H1 (cell line): ENCODE results near the gene PRPS1. TPM values are rescaled to one million over a fixed set of nuclear protein-coding genes. Genes with fewer than 3 reads are reported as not detected.

Experiments
- CTCF ChIA-PET: fragments of 300-600 bp; sonication (Branson Sonifier 250); formaldehyde crosslinking; loops from one replicate; lab custom pipeline; 2021; ENCODE audit not compliant: partially characterized antibody; lab: Charles Lee
- POLR2A ChIA-PET: fragments of 300-600 bp; sonication (Branson Sonifier 250); formaldehyde crosslinking; loops from one replicate; lab custom pipeline; 2021; ENCODE audit warnings: inconsistent platforms; ENCODE audit not compliant: partially characterized antibody; lab: Charles Lee
- DNase-seq, 2 experiments: peaks; one replicate each; pipeline versions ENCODE4 v3.0.0 to v3.0.0-alpha.2; 2010 to 2022; ENCODE audit warnings: low spot score in 2 of 2, low read depth in 1 of 2, mixed read lengths in 1 of 2
- FAIRE-seq: peaks from 2 replicates; lab custom pipeline; 2011; peaks lifted over from hg19 to GRCh38; lab: Jason Lieb, UNC
- H2AFZ ChIP-seq: 2 replicates; pipeline ENCODE4 v1.8.1; 2012; ENCODE audit warnings: low read length, inconsistent platforms
- H2AK5ac ChIP-seq: 2 replicates; pipeline ENCODE4 v1.6.1; 2013; ENCODE audit warnings: low read depth, low read length
- H2BK120ac ChIP-seq: replicated peaks from 2 replicates; pipeline ENCODE3; 2013; ENCODE audit warnings: low read depth, low read length, inconsistent platforms
- H2BK12ac ChIP-seq: 2 replicates; pipeline ENCODE4 v1.6.1; 2013; ENCODE audit warnings: low read depth, low read length
- H2BK15ac ChIP-seq: 2 replicates; pipeline ENCODE4 v1.6.1; 2013; ENCODE audit warnings: low read length
- H2BK20ac ChIP-seq: 2 replicates; pipeline ENCODE4 v1.6.1; 2013; ENCODE audit warnings: low read length
- H2BK5ac ChIP-seq: 2 replicates; pipeline ENCODE4 v1.6.1; 2013; ENCODE audit warnings: low read depth, low read length
- H3K14ac ChIP-seq: 2 replicates; pipeline ENCODE4 v1.6.1; 2013; ENCODE audit warnings: inconsistent platforms; ENCODE audit not compliant: insufficient read length
- H3K18ac ChIP-seq: 2 replicates; pipeline ENCODE4 v1.6.1; 2013; ENCODE audit warnings: low read length; ENCODE audit errors: extremely low read depth
- H3K23ac ChIP-seq: 2 replicates; pipeline ENCODE4 v1.6.1; 2013; ENCODE audit warnings: inconsistent platforms; ENCODE audit not compliant: insufficient read length
- H3K23me2 ChIP-seq: 2 replicates; pipeline ENCODE4 v1.6.1; 2013; ENCODE audit warnings: low read depth, low read length
- H3K27ac ChIP-seq: 2 replicates; pipeline ENCODE4 v1.6.1; 2011; ENCODE audit warnings: low read depth, low read length, inconsistent platforms
- H3K27me3 ChIP-seq, 4 experiments: replicated peaks in 1 of 4; 1 replicate in 1 of 4; 2 replicates in 3 of 4; pipeline versions ENCODE4 v1.6.1 to v1.8.1; 2011 to 2013; ENCODE audit warnings: low read length in 3 of 4, mild to moderate bottlenecking in 3 of 4, inconsistent platforms in 2 of 4, mixed read lengths in 2 of 4, moderate library complexity in 1 of 4; ENCODE audit not compliant: control insufficient read depth in 3 of 4, insufficient read depth in 3 of 4; ENCODE audit errors: extremely low read depth in 1 of 4
- H3K36me3 ChIP-seq, 4 experiments: 2 replicates each; pipeline versions ENCODE4 v1.6.1 to v1.8.1; 2011 to 2013; ENCODE audit warnings: mild to moderate bottlenecking in 4 of 4, low read length in 3 of 4, moderate library complexity in 2 of 4, control low read depth in 1 of 4, inconsistent platforms in 1 of 4; ENCODE audit not compliant: insufficient read depth in 4 of 4, control insufficient read depth in 2 of 4
- H3K4ac ChIP-seq: replicated peaks from 2 replicates; pipeline ENCODE3; 2013; ENCODE audit warnings: low read length, low read depth, mixed read lengths, inconsistent platforms; ENCODE audit not compliant: insufficient read length
- H3K4me1 ChIP-seq, 4 experiments: replicated peaks in 1 of 4; 1 replicate in 1 of 4; 2 replicates in 3 of 4; pipeline versions ENCODE4 v1.6.1 to v1.8.1; 2011 to 2013; ENCODE audit warnings: low read length in 3 of 4, inconsistent platforms in 2 of 4, mixed read lengths in 1 of 4; ENCODE audit not compliant: insufficient read depth in 4 of 4, control insufficient read depth in 3 of 4
- H3K4me2 ChIP-seq, 2 experiments: 2 replicates each; pipeline versions ENCODE4 v1.6.1 to v1.8.1; 2011 to 2013; ENCODE audit warnings: low read depth in 2 of 2, low read length in 2 of 2, control low read depth in 1 of 2, inconsistent platforms in 1 of 2, mild to moderate bottlenecking in 1 of 2; ENCODE audit not compliant: insufficient read depth in 1 of 2
- H3K4me3 ChIP-seq, 4 experiments: fragments of 200-600, 300-600 bp in 1 of 4; sonication (generic), shearing (Covaris generic), sonication (Bioruptor Twin) in 1 of 4; 2 replicates each; pipeline versions ENCODE4 v1.5.1 to v1.8.1; 2011 to 2016; ENCODE audit warnings: low read length in 4 of 4, low read depth in 3 of 4, control low read depth in 2 of 4, inconsistent platforms in 2 of 4, mild to moderate bottlenecking in 2 of 4, mixed read lengths in 1 of 4, moderate library complexity in 1 of 4; ENCODE audit not compliant: insufficient read depth in 2 of 4; ENCODE audit errors: extremely low read depth in 1 of 4
- H3K56ac ChIP-seq: replicated peaks from 2 replicates; pipeline ENCODE3; 2013; ENCODE audit warnings: low read depth, mild to moderate bottlenecking, mixed read lengths, low read length, inconsistent platforms; ENCODE audit not compliant: insufficient read length
- H3K79me1 ChIP-seq: 2 replicates; pipeline ENCODE4 v1.6.1; 2013; ENCODE audit warnings: low read depth, low read length, control low read depth
- H3K79me2 ChIP-seq, 2 experiments: 2 replicates each; pipeline versions ENCODE4 v1.6.1 to v1.8.1; 2012 to 2013; ENCODE audit warnings: low read length in 2 of 2, mild to moderate bottlenecking in 2 of 2, inconsistent platforms in 1 of 2; ENCODE audit not compliant: insufficient read depth in 2 of 2, control insufficient read depth in 1 of 2
- H3K9ac ChIP-seq, 4 experiments: replicated peaks in 1 of 4; 1 replicate in 1 of 4; 2 replicates in 3 of 4; pipeline versions ENCODE4 v1.6.1 to v1.8.1; 2011 to 2013; ENCODE audit warnings: low read depth in 3 of 4, low read length in 3 of 4, control low read depth in 2 of 4, mild to moderate bottlenecking in 2 of 4, moderate library complexity in 2 of 4, inconsistent platforms in 1 of 4; ENCODE audit errors: extremely low read depth in 1 of 4
- H3K9me3 ChIP-seq, 2 experiments: 2 replicates each; pipeline versions ENCODE4 v1.6.1 to v1.8.1; 2012 to 2013; ENCODE audit warnings: mild to moderate bottlenecking in 2 of 2, moderate library complexity in 2 of 2, control low read depth in 1 of 2, inconsistent platforms in 1 of 2, low read depth in 1 of 2, low read length in 1 of 2, mixed read lengths in 1 of 2; ENCODE audit not compliant: insufficient read depth in 2 of 2
- H4K20me1 ChIP-seq, 2 experiments: replicated peaks in 1 of 2; 2 replicates each; pipeline versions ENCODE3 to v1.8.1; 2011 to 2013; ENCODE audit warnings: inconsistent platforms in 2 of 2, low read length in 2 of 2, mild to moderate bottlenecking in 1 of 2; ENCODE audit not compliant: insufficient read depth in 2 of 2, control insufficient read depth in 1 of 2
- H4K5ac ChIP-seq: 2 replicates; pipeline ENCODE4 v1.6.1; 2013; ENCODE audit warnings: low read length, low read depth, mixed read lengths, inconsistent platforms; ENCODE audit not compliant: insufficient read length
- H4K8ac ChIP-seq: 2 replicates; pipeline ENCODE4 v1.8.0; 2013; ENCODE audit warnings: mild to moderate bottlenecking, moderate library complexity, low read length, inconsistent platforms; ENCODE audit not compliant: insufficient read depth; ENCODE audit errors: extremely low read depth
- H4K91ac ChIP-seq: replicated peaks from 2 replicates; pipeline ENCODE3; 2013; ENCODE audit warnings: low read length, mixed read lengths, inconsistent platforms; ENCODE audit not compliant: insufficient read length
- CBX8 ChIP-seq: fragments of 300-800, 300-1000 bp; sonication (generic); IDR thresholded peaks from 2 replicates; pipeline ENCODE4 v1.7.1; 2016; ENCODE audit warnings: low read depth, low read length, borderline replicate concordance
- CHD1 ChIP-seq: IDR thresholded peaks from 2 replicates; pipeline ENCODE4 v1.6.1; 2012; ENCODE audit warnings: low read depth, low read length, improper control_type of control experiment
- KDM5A ChIP-seq: fragments of 200-600 bp; IDR thresholded peaks from 2 replicates; pipeline ENCODE4 v1.7.1; 2012; ENCODE audit warnings: mild to moderate bottlenecking, low read length, inconsistent platforms, mixed read lengths
- RFX5 ChIP-seq: IDR thresholded peaks from 2 replicates; pipeline ENCODE4 v1.6.1; 2011; ENCODE audit warnings: low read depth, low read length, improper control_type of control experiment, borderline replicate concordance
- WGBS, 2 experiments: shearing (Covaris generic) in 1 of 2; methylation state at CpG; one replicate each; pipeline versions ENCODE4 v1.1.6 to v1.1.7; 2013 to 2015; ENCODE audit warnings: low lambda C conversion rate in 2 of 2, mixed read lengths in 2 of 2, inconsistent platforms in 1 of 2, low coverage in 1 of 2, missing lambda C conversion rate in 1 of 2; ENCODE audit not compliant: insufficient replicate concordance in 2 of 2, insufficient coverage in 1 of 2, insufficient read length in 1 of 2; ENCODE audit errors: extremely low coverage in 1 of 2, missing lambda C conversion rate in 1 of 2; 5-methylcytosine and 5-hydroxymethylcytosine counted together
- polyA plus RNA-seq, 7 experiments: library from polyadenylated mRNA; depleted of rRNA in 3 of 7; stranded (reverse) in 5 of 7; unstranded in 2 of 7; fragments of >200 nt in 5 of 7; fragments of 200-250 nt in 2 of 7; gene quantifications; 1 replicate in 5 of 7; 2 replicates in 1 of 7; 4 replicates in 1 of 7; pipeline versions ENCODE4 v1.2.1 to v1.2.3, GENCODE V29; 2011 to 2013; ENCODE audit warnings: missing spikeins in 2 of 7, mixed read lengths in 2 of 7
- total RNA-seq: library from RNA; stranded (reverse); fragmentation: NEBNext Ultra II Directional; extraction: Animal tissue kit (Norgen Biotek cat#: 25700); gene quantifications from 2 replicates; pipeline ENCODE4 v1.2.1, GENCODE V29; 2021
- TF ChIP-seq, protein P1 (sequence below): IDR thresholded peaks from 2 replicates; pipeline ENCODE4 v1.6.1; 2012; ENCODE audit warnings: low read length, inconsistent platforms

Gene PRPS1
- total and polyA plus RNA-seq, 2 of the 8 experiments (the other 6 are each of a cell fraction or from before 2014, with no cell fraction given): 90.1 to 110 TPM

DNA sequence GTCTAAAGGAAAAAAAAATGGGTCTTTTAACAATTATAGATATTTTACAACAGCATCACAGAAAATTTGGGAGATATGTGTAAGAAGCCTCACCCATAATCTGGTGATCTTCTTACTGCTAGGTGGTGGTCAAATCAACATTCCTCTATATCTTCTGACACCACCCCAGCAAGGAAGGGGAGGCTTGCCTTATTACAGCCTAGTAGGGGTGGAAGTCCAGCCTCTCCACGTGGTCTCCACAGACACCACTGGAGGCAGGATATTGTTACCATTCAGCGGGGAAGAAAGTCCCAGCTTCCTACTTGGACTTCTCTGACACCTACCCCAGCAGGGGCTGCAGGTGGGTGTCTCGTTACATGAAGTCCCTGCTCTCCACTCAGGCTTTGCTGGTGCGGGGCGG is 28.7 kb downstream of the PRPS1 start:
- H3K4me3 ChIP-seq: no peak overlapping the region
- CTCF ChIA-PET: interaction anchor here (0.6 to 29.5 kb wide), 16 partner anchors 9 to 321 kb away, joined by 3 to 325 read pairs (median 4); partner anchors contain the start of genes NCBP2L, PRPS1 and TSC22D3
- H4K91ac ChIP-seq: no peak overlapping the region
- no peak overlapping the region for H3K14ac ChIP-seq
- FAIRE-seq (no peak), DNase-seq (no peak)
- no peak overlapping the region for H3K27ac ChIP-seq
- no peaks in the 10 kb centered on the region for H3K27me3 ChIP-seq
- H2BK5ac ChIP-seq: no peak overlapping the region
- no peak overlapping the region for H2BK12ac ChIP-seq
- no peak overlapping the region for H2AFZ ChIP-seq
- no peak overlapping the region for H3K23ac ChIP-seq
- H4K8ac ChIP-seq: no peak overlapping the region
- H4K20me1 ChIP-seq: peaks cover 0 to 3% of the 10 kb centered on the region in 2 experiments
- no peaks in the 10 kb centered on the region for H3K79me2 ChIP-seq
- H3K56ac ChIP-seq: no peak overlapping the region
- no peak overlapping the region for H3K18ac ChIP-seq
- POLR2A ChIA-PET: interaction anchor here (2.9 kb wide), 1 partner anchor 12 kb away, joined by 11 read pairs; no protein-coding TSS in a partner anchor
- no peaks in the 10 kb centered on the region; a peak in 1 of 8 replicates for H3K36me3 ChIP-seq
- peaks cover 0 to 5% (median 0%) of the 10 kb centered on the region in 4 experiments; a peak in 2 of 7 replicates for H3K4me1 ChIP-seq
- H3K4ac ChIP-seq: no peak overlapping the region
- no peak overlapping the region for H2BK20ac ChIP-seq
- no peak overlapping the region for H2AK5ac ChIP-seq
- H3K23me2 ChIP-seq: no peaks in the 10 kb centered on the region
- H2BK15ac ChIP-seq: no peak overlapping the region
- no peak overlapping the region for H4K5ac ChIP-seq
- H3K79me1 ChIP-seq: no peaks in the 10 kb centered on the region
- H3K9ac ChIP-seq: no peak overlapping the region
- H2BK120ac ChIP-seq: no peak overlapping the region
- H3K9me3 ChIP-seq: no peaks in the 10 kb centered on the region
- H3K4me2 ChIP-seq: no peak overlapping the region
- WGBS, 2 experiments: 74% methylated on average over 5 of the region's 5 CpGs; no CpG with 5 or more reads in 1 of the 2 experiments
- TF ChIP-seq CBX8 (no peak), RFX5 (no peak), KDM5A (no peak), CHD1 (no peak)
- TF ChIP-seq, protein P1, sequence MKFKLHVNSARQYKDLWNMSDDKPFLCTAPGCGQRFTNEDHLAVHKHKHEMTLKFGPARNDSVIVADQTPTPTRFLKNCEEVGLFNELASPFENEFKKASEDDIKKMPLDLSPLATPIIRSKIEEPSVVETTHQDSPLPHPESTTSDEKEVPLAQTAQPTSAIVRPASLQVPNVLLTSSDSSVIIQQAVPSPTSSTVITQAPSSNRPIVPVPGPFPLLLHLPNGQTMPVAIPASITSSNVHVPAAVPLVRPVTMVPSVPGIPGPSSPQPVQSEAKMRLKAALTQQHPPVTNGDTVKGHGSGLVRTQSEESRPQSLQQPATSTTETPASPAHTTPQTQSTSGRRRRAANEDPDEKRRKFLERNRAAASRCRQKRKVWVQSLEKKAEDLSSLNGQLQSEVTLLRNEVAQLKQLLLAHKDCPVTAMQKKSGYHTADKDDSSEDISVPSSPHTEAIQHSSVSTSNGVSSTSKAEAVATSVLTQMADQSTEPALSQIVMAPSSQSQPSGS: no peak
